Fibroblast of lung (primary cell): ENCODE measurements around the gene CDS2.

Source experiments
- EZH2 ChIP-seq: IDR thresholded peaks from 2 replicates; pipeline ENCODE4 v1.5.1; 2012; ENCODE audit warnings: low read length, control low read depth, mild to moderate bottlenecking; ENCODE audit errors: missing control alignments
- TF ChIP-seq, protein P1 (sequence below), 2 donors: IDR thresholded peaks in 1 of 2; conservative IDR thresholded peaks in 1 of 2; 1 replicate in 1 of 2; 2 replicates in 1 of 2; pipeline ENCODE4 v1.5.1; 2011 to 2012; ENCODE audit warnings: low read length in 2 of 2, control low read depth in 1 of 2, inconsistent platforms in 1 of 2, low read depth in 1 of 2, mild to moderate bottlenecking in 1 of 2

DNA sequence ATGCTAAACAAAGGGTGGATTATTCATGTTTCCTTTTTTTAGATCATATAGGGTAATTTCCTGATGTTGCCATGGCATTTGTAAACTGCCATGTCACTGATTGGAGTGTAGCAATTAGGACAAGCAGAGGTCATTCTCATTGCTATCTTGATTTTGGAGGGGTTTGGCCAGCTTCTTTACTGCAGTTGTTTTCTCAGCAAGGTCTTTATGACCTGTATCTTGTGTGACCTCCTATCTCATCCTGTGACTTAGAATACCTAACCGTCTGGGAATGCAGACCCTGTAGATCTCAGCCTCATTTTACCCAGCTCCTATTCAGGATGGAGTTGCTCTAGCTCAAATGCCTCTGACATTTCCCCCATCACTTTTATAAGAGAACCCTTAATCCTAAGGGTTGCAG lies 53.6 kb downstream of the CDS2 start:
- TF ChIP-seq, protein P1, sequence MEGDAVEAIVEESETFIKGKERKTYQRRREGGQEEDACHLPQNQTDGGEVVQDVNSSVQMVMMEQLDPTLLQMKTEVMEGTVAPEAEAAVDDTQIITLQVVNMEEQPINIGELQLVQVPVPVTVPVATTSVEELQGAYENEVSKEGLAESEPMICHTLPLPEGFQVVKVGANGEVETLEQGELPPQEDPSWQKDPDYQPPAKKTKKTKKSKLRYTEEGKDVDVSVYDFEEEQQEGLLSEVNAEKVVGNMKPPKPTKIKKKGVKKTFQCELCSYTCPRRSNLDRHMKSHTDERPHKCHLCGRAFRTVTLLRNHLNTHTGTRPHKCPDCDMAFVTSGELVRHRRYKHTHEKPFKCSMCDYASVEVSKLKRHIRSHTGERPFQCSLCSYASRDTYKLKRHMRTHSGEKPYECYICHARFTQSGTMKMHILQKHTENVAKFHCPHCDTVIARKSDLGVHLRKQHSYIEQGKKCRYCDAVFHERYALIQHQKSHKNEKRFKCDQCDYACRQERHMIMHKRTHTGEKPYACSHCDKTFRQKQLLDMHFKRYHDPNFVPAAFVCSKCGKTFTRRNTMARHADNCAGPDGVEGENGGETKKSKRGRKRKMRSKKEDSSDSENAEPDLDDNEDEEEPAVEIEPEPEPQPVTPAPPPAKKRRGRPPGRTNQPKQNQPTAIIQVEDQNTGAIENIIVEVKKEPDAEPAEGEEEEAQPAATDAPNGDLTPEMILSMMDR (conservative IDR thresholded peaks at IDR 0.05 in 1 of 2, IDR thresholded peaks at IDR 0.05 in 1 of 2; ENCODE audit: low read depth in 1 of 2, low read length in 2 of 2): no peak
- no peak for TF ChIP-seq EZH2
